Measurements from ENCODE around the gene TXNDC15. TPM values are rescaled to one million over a fixed set of nuclear protein-coding genes. Genes with fewer than 3 reads are reported as not detected.

The TXNDC15 gene
- total RNA-seq, 1 donor, result 87.2 TPM

DNA sequence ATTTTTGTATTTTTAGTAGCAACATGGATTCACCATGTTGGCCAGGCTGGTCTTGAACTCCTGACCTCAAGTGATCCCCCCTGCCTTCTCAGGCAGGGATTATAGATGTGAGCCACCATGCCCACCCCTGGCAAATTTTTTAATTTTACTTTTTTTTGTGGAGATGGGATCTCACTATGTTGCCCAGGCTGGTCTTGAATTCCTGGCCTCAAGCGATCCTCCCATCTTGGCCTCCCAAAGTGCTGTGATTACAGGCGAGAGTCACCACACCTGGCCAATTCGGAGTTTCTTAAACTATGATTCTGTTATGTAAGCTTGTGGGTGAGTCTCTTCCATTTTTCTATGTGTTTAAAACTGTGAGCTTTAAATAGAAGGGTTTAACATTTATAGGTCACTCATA is 58.3 kb downstream of the TXNDC15 start:
- DNase-seq (ENCODE audit: insufficient read length, low spot score, missing footprints), result no peak
- H2AFZ ChIP-seq (ENCODE audit: low read length), result no peak overlapping the region
- no peaks in the 10 kb centered on the region for H3K27me3 ChIP-seq (ENCODE audit: insufficient read depth, low read length)
- H3K36me3 ChIP-seq (ENCODE audit: insufficient read depth, low read length), result no peaks in the 10 kb centered on the region
- no peaks in the 10 kb centered on the region for H3K9me3 ChIP-seq (ENCODE audit: low read depth, low read length)
- TF ChIP-seq, protein P1, sequence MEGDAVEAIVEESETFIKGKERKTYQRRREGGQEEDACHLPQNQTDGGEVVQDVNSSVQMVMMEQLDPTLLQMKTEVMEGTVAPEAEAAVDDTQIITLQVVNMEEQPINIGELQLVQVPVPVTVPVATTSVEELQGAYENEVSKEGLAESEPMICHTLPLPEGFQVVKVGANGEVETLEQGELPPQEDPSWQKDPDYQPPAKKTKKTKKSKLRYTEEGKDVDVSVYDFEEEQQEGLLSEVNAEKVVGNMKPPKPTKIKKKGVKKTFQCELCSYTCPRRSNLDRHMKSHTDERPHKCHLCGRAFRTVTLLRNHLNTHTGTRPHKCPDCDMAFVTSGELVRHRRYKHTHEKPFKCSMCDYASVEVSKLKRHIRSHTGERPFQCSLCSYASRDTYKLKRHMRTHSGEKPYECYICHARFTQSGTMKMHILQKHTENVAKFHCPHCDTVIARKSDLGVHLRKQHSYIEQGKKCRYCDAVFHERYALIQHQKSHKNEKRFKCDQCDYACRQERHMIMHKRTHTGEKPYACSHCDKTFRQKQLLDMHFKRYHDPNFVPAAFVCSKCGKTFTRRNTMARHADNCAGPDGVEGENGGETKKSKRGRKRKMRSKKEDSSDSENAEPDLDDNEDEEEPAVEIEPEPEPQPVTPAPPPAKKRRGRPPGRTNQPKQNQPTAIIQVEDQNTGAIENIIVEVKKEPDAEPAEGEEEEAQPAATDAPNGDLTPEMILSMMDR (IDR thresholded peaks at IDR 0.05; ENCODE audit: extremely low read depth, low read depth, low read length), result no peak
- H3K4me2 ChIP-seq (ENCODE audit: insufficient read depth, low read length), result no peak overlapping the region
- no peaks in the 10 kb centered on the region for H3K4me1 ChIP-seq (ENCODE audit: insufficient read depth, low read length)
- no peaks in the 10 kb centered on the region for H4K20me1 ChIP-seq (ENCODE audit: insufficient read depth, low read length)
- no peak overlapping the region for H3K27ac ChIP-seq (ENCODE audit: low read depth, low read length)
- no peak overlapping the region for H3K4me3 ChIP-seq (ENCODE audit: insufficient read depth, low read length)
- no peaks in the 10 kb centered on the region for H3K79me2 ChIP-seq (ENCODE audit: insufficient read depth, low read length)

DNA sequence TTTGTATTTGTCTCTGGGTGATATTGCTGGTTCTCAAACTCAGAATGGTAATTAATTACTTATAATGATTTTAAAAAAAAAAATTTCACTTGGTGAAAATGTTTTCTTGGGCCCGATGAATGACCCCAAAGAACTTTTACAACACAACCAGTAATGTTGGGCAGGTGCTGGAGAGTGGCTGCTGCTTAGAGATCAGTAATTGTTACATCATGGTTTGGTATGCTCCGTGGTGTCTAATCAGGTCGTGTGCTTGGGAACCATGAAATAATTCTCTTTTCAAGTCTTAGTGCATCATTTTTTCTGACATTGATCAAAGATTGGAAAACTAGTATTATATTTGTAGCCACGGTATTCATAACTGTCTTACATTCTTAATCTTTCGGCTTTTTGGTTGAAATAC is 60.0 kb downstream of the TXNDC15 start:
- H3K79me2 ChIP-seq (ENCODE audit: insufficient read depth, low read length), result no peaks in the 10 kb centered on the region
- H3K27me3 ChIP-seq (ENCODE audit: insufficient read depth, low read length), result no peaks in the 10 kb centered on the region
- H3K4me1 ChIP-seq (ENCODE audit: insufficient read depth, low read length), result no peaks in the 10 kb centered on the region
- no peak overlapping the region for H2AFZ ChIP-seq (ENCODE audit: low read length)
- DNase-seq (ENCODE audit: insufficient read length, low spot score, missing footprints), result no peak
- no peaks in the 10 kb centered on the region for H4K20me1 ChIP-seq (ENCODE audit: insufficient read depth, low read length)
- no peak overlapping the region for H3K4me3 ChIP-seq (ENCODE audit: insufficient read depth, low read length)
- H3K4me2 ChIP-seq (ENCODE audit: insufficient read depth, low read length), result no peak overlapping the region
- TF ChIP-seq, protein P1 (IDR thresholded peaks at IDR 0.05; ENCODE audit: extremely low read depth, low read depth, low read length), result no peak
- no peaks in the 10 kb centered on the region for H3K9me3 ChIP-seq (ENCODE audit: low read depth, low read length)
- no peaks in the 10 kb centered on the region for H3K36me3 ChIP-seq (ENCODE audit: insufficient read depth, low read length)
- no peak overlapping the region for H3K27ac ChIP-seq (ENCODE audit: low read depth, low read length)

DNA sequence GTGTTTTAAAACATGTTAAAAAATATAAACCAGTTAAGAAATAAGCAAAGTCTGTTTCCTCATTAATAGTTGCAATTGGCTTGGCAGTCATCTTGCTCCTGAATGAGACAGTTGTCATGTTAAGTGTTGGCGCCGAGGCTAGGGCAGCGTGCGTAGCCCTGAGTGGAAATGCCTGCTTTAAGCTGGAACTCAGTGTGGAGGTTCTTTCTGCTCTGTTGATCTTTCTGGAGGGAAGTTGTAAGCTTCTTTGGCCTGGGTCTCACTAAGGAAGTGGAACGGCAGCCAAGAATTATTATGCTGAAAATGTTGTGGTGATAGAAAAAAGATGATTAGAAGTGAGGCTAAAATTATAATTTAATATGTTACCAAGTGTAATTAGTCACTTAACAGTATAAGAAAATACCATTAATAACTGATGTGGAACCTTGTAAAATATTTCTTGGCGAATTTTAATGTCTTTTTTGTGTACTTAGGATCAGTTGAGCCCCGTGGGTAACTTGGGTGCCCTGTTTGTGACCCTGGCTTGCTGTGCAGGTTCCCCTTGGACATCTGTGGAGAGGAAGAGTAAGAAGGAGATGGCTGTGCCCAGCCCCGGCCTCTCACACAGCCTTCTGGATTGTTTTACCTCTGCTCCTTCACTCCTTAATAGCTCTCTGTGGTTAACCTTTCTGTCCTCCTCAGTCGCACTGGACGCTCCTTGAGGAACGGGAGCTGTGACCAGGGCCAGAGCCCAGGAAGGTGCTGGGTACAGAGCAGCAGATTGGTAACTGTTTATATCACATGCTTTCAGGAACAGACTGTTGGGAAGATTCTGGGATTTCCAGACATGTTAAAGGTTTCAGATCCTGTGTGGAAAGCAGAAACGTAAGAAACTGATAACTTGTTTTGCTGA is 61.8 kb downstream of the TXNDC15 start:
- Histone ChIP-seq H2AFZ (ENCODE audit: low read length) (no peak overlapping the region), H3K9me3 (ENCODE audit: low read depth, low read length) (no peaks in the 10 kb centered on the region), H3K4me2 (ENCODE audit: insufficient read depth, low read length) (no peak overlapping the region), H3K4me3 (ENCODE audit: insufficient read depth, low read length) (no peak overlapping the region), H3K4me1 (ENCODE audit: insufficient read depth, low read length) (no peaks in the 10 kb centered on the region), H4K20me1 (ENCODE audit: insufficient read depth, low read length) (no peaks in the 10 kb centered on the region), H3K79me2 (ENCODE audit: insufficient read depth, low read length) (no peaks in the 10 kb centered on the region), H3K27me3 (ENCODE audit: insufficient read depth, low read length) (no peaks in the 10 kb centered on the region), H3K27ac (ENCODE audit: low read depth, low read length) (no peak overlapping the region), H3K36me3 (ENCODE audit: insufficient read depth, low read length) (no peaks in the 10 kb centered on the region)
- TF ChIP-seq, protein P1 (IDR thresholded peaks at IDR 0.05; ENCODE audit: extremely low read depth, low read depth, low read length), result no peak
- DNase-seq (ENCODE audit: insufficient read length, low spot score, missing footprints), result no peak

DNA sequence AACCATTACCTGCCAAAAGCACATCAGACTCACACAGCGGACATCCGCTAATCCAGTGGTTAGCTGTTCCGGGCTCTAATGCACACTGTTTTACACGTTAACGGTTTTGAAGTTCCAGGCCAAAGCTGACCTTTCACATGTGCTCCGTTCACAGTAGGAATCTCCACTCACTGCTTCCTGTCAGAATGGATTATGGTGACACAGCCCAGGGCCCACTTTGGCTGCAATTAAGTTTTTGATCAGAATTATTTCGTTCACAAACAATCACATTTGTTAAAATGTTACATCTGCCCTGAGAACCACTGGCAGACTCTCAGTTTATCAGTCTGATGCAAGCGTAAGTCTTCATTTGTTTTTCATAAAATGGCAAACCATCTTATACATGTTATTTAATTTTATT is 63.4 kb downstream of the TXNDC15 start:
- Histone ChIP-seq H3K4me3 (ENCODE audit: insufficient read depth, low read length) (no peak overlapping the region), H3K4me2 (ENCODE audit: insufficient read depth, low read length) (no peak overlapping the region)

More for the DNA sequence above, 63.4 kb downstream of the TXNDC15 start:
- H3K4me1 ChIP-seq (ENCODE audit: insufficient read depth, low read length), result no peaks in the 10 kb centered on the region
- no peaks in the 10 kb centered on the region for H3K36me3 ChIP-seq (ENCODE audit: insufficient read depth, low read length)
- no peaks in the 10 kb centered on the region for H4K20me1 ChIP-seq (ENCODE audit: insufficient read depth, low read length)
- no peak overlapping the region for H3K27ac ChIP-seq (ENCODE audit: low read depth, low read length)
- TF ChIP-seq, protein P1 (IDR thresholded peaks at IDR 0.05; ENCODE audit: extremely low read depth, low read depth, low read length), result no peak
- H2AFZ ChIP-seq (ENCODE audit: low read length), result no peak overlapping the region
- no peaks in the 10 kb centered on the region for H3K79me2 ChIP-seq (ENCODE audit: insufficient read depth, low read length)
- no peaks in the 10 kb centered on the region for H3K9me3 ChIP-seq (ENCODE audit: low read depth, low read length)
- no peaks in the 10 kb centered on the region for H3K27me3 ChIP-seq (ENCODE audit: insufficient read depth, low read length)
- DNase-seq (ENCODE audit: insufficient read length, low spot score, missing footprints), result no peak
